Fibroblast of lung (primary cell): ENCODE data around the gene TPRKB. TPM values are rescaled to one million over a fixed set of nuclear protein-coding genes. Genes with fewer than 3 reads are reported as not detected.

ENCODE experiments used
- polyA plus RNA-seq, 2 donors: library from polyadenylated mRNA; depleted of rRNA in 1 of 2; stranded (reverse) in 1 of 2; unstranded in 1 of 2; fragments of >200 nt; gene quantifications; 2 replicates each; pipeline ENCODE4 v1.2.1, GENCODE V29; 2011 to 2012; ENCODE audit warnings: missing spikeins in 1 of 2
- total RNA-seq: library from RNA; depleted of rRNA; stranded (reverse); fragments of >200 nt; gene quantifications from 2 replicates; pipeline ENCODE4 v1.2.1, GENCODE V29; 2014

TPRKB gene
- total and polyA plus RNA-seq, 2 donors (not counting 1 experiment from before 2014, with no cell fraction given) = 16.5 to 26.8 TPM

Other genes with a start within 250 kb of the TPRKB start
- not detected in 2 replicates for gene NAT8, start 94.9 kb downstream of the TPRKB start, total RNA-seq
- gene NAT8, start 94.9 kb downstream of the TPRKB start, polyA plus RNA-seq = not detected in 2 replicates
- 24.9 and 31.7 TPM in 2 replicates for gene DUSP11, start 42.8 kb upstream of the TPRKB start, total RNA-seq
- 36.1 and 38.0 TPM in 2 replicates for gene DUSP11, start 42.8 kb upstream of the TPRKB start, polyA plus RNA-seq
- gene C2orf78, start 46.8 kb upstream of the TPRKB start, total RNA-seq = not detected in 2 replicates
- gene C2orf78, start 46.8 kb upstream of the TPRKB start, polyA plus RNA-seq = not detected in 2 replicates
- 23.3 and 23.6 TPM in 2 replicates for gene STAMBP, start 91.6 kb upstream of the TPRKB start, total RNA-seq
- gene STAMBP, start 91.6 kb upstream of the TPRKB start, polyA plus RNA-seq = 38.2 and 44.2 TPM in 2 replicates
- gene ACTG2, start 155.7 kb upstream of the TPRKB start, total RNA-seq = 4.1 TPM in 2 replicates
- gene ACTG2, start 155.7 kb upstream of the TPRKB start, polyA plus RNA-seq = 107 and 600 TPM in 2 replicates
- 51.6 and 54.3 TPM in 2 replicates for gene DGUOK, start 189.5 kb upstream of the TPRKB start, total RNA-seq
- 83.2 and 93.7 TPM in 2 replicates for gene DGUOK, start 189.5 kb upstream of the TPRKB start, polyA plus RNA-seq
- gene TET3, start 247.6 kb upstream of the TPRKB start, total RNA-seq = 2.6 and 3.1 TPM in 2 replicates
- gene TET3, start 247.6 kb upstream of the TPRKB start, polyA plus RNA-seq = 1.6 and 2.1 TPM in 2 replicates